GM21526 (cell line): ENCODE results near the gene ALK.
"Not testable (repeated sequence)": the region's sequence is repeated elsewhere in the genome, so short reads cannot be mapped to it uniquely, and the experiment has no call there.

ENCODE experiments used
- ATAC-seq: cut with Tn5 transposase; IDR thresholded peaks from one replicate; pipeline ENCODE4 v1.9.1; 2021; ENCODE audit warnings: moderate library complexity; ENCODE audit not compliant: unreplicated experiment, low FRiP score

Gene ALK

GRCh38 chr2:29245742-29246382, 675.5 kb downstream of the ALK start:
- no peak for ATAC-seq

GRCh38 chr2:29245035-29245741, 676.2 kb downstream of the ALK start:
- ATAC-seq: not testable (repeated sequence)

GRCh38 chr2:29242621-29243375, 678.6 kb downstream of the ALK start:
- ATAC-seq: no peak

DNA sequence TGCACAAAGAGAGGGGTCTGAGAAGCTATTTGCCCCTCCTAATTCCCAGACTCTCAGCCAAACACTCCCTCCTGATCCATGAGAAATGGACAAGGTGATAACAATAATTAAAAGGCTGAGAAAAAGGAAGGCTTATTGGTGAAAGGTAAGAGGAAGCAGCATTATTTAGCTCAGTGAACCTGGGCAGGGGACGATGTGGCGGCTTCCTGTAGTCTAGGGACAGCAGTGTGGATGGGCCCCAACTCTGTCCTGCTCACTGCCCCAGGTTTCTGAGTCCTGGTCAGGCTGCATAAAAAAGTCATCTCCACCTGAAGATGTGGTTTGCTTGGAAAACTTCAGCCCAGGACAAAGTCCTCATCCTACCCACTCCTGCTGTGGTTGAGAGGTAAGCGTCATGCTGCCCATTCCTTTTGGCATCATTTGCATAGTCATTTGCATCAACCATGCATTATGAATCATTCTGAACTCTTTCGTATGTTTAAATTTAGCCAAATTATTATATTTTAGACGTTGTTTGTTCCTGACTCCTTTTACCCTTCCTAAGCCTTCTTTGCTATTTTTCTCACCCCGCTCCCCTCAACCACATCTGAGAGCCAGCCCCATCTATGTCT, 679.3 kb downstream of the ALK start:
- no peak for ATAC-seq

DNA sequence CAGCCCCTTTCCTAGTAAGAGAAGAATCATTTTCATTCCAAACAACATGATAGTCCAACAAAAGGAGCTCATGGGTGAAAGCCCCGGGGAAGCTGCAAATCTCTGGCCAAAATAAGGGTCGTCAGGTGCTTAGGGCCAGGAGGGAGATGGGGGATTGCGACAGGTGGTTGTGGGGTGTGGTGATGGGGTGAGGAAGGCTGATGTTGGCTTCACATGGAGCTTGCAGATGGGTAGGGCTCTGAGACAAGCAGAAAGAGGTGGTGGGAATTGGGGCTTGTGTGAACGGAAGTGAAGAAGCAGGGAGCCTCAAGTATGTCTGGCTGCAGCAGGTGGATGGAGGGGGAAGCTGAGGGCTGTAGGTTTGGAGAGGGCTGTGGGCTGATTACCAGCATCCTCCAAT, 680.0 kb downstream of the ALK start:
- no peak for ATAC-seq

GRCh38 chr2:29240601-29241000, 680.8 kb downstream of the ALK start:
- ATAC-seq: no peak

DNA sequence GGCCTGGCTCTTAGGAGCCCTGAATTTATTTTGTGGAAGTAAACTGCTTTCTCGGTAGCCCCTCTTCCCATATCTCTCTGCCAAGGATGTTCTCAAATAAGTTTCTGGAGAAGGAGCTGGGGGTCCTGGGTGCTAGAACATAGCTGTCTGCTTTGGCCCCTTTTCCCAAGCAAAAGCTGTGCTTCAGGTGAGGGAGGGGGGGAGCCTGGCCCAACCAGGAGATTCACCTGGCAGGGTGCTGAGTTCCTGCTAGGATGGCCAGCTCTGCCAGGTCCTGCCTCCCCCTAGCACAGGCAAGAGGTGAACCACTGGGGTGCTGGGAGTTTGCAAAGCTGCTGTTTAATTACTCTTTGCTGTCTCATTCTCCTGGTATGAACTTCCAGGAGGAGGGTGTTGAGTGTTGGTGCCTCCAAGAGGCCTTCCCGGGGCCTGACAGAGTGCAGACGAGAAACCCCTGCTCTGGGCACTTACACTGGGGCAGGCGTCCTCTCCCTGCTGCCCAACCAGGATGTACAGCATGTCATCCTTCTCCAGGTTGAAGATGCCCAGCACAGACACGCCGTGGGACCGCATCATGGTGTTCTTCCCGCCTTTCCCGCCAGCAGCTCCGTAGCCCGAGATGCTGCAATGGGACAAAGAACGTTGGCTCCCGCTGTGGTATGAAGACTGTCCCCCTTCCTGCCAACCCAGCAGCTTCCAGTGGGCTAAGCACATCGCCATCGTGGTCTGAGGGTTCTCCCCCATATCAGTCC, 682.0 kb downstream of the ALK start:
- ATAC-seq: no peak

DNA sequence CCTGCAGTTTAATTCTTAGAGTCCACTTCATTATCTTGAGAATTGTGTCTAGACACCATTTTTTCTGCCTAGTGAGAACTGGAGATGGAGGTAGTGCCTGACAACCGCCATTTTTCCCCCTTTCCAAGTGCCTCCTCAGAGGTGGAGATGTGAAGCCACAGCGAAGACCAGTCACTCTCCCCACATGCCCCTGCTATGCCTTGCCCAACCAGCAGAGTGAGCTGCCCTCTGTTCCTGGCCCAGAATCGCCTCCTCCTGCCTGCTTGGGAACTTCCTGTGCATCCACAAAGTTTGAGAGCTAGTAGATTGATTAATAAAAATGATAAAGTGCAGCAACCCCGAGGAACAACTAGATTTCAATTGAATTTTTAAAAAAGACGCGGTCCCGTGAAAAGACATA, 682.9 kb downstream of the ALK start:
- no peak for ATAC-seq

GRCh38 chr2:29236074-29236473, 685.3 kb downstream of the ALK start:
- ATAC-seq: no peak

GRCh38 chr2:29235411-29235810, 686.0 kb downstream of the ALK start:
- no peak for ATAC-seq

DNA sequence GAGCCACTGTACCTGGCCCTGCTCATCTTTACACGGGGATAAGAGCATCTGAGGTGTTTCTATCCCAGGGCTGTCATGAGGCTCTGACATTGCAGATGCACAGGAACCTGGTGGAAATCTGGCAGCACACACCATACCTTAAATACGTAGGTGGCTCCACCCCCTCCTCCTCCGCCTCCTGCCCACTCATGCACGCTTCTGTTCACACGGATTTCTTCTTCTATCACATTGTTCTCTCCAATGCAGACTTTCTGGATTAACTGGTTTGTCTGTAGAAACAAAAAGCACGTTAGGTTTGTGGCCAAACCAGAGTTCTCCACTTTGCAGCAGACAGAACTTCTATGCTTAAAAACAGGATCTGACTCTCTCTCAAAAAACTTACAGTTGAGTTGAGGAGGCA, 688.0 kb downstream of the ALK start:
- no peak for ATAC-seq

DNA sequence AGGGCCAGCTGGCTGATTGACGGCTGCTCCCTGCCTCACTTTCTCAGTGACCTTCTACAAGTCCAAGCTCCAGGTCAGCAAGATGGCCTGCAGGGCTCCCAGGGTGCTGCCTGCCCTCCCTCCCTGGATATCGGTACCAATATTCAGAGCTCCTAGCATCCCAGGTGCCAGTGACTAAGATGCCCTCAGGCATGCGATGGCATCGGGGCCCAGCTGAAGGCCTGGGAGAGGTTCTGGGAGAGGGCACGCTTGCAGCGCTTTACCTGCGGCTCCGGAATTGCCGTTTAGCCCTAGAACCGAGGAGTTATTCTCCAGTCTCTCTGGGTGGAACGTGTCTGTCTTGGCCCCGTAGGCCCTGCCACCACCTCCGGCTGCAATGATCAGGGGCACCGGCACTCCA, 689.3 kb downstream of the ALK start:
- ATAC-seq: no peak

- ATAC-seq: no peak
These were observed 691.7 kb downstream of the ALK start for GRCh38 chr2:29229640-29230039.

GRCh38 chr2:29228947-29229346, 692.4 kb downstream of the ALK start:
- ATAC-seq: no peak

- no peak for ATAC-seq
These were observed 693.3 kb downstream of the ALK start for GRCh38 chr2:29227935-29228675.

DNA sequence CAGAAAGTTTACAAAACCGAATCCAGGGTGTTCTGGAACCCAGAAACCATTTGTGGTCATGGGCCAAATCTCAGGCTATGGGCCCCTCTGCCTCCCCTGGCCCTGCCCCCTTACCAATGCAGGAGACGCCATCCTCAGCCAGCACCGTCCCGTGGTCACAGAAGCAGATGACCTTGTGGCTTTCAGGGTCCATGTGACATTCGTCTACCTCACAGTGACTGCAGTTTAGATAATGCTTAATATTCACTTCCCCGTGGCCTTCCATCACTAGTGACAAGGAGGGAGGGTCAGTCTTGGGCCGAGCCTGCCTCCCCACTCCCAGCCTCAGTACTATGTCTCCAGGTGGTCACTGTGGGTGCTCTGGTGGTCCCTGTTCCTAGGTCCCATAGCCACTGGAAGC, 694.6 kb downstream of the ALK start:
- ATAC-seq: no peak

GRCh38 chr2:29226375-29226774, 695.0 kb downstream of the ALK start:
- no peak for ATAC-seq

DNA sequence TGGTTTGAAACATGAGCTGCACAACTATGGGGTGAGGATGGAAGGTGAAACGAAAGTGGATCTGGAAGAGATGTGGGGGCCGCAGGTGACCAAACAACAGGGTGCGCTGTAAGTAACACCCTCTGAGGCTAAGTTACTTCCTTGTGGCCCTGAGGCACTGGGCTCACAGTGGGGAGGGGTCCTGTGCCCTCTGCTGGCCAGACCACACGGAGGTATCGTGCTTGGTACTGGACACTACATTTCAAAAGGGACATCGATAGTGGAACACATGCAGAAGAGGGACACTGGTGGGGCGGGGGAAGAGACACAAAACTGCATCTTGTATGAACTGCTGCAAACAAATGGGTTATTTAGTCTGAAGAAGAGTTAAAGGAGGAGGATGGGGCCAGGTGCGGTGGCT, 695.6 kb downstream of the ALK start:
- no peak for ATAC-seq

DNA sequence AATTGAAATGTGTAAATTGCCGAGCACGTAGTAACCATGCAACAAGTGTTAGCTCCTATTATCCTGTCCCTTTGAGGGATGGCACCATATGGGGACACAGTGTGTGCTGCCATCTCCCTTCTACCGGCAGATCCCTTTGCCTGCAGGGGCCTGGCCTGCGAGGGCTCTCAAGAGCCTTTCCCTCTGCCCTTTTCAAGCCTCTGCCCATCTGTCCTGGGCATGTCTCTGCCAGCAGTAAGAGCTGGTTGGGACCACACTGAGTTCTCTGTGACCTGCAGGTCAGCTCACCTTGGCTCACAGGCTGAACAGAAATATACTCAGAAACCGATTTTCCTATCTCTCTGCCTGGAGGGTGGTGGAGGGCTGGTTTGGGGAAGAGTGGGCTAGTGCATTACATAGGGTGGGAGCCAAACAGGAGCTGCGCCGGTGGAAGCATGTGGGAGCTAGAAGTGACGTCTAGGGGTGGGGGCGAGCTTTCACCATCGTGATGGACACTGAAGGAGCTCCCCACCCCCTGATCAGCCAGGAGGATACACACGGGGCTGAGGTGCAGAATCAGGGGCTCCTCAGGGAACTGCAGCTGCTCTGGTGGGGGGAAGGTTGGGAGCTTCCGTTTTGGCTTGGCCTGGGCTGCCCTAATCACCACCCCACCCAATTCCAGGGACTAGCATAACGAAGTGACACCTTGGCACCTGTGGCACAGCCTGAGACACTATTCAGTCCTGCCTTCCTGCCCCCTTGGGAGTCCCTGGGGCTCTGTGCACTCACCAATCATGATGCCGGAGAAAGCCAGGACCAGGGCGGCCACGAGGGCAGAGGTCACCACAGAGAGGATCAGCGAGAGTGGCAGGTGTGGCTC, 696.5 kb downstream of the ALK start:
- ATAC-seq: no peak
